ENCODE measurements around the gene ZNF595. TPM values are rescaled to one million over a fixed set of nuclear protein-coding genes. Genes with fewer than 3 reads are reported as not detected.

ZNF595 gene
- total RNA-seq, 5 donors from 2014 or later (not counting 1 experiment from before 2014, with no cell fraction given): 1.1 to 9.2 (median 2.1) TPM

- DNase-seq: no peak
- H3K36me3 ChIP-seq (ENCODE audit: control insufficient read depth in 2 of 2, extremely low read depth in 1 of 2, insufficient read depth in 1 of 2, low read length in 1 of 2): no peaks in the 10 kb centered on the region
- ATAC-seq (replicated peaks in 1 of 4): no peak
- Mint-ChIP-seq H3K4me1 (peaks cover 2 to 11% (median 2%) of the 10 kb centered on the region in 3 donors), H3K27me3 (peaks cover 32 to 35% of the 10 kb centered on the region in 2 donors), H3K4me3 (no peak overlapping the region), H3K36me3 (peaks cover 22% of the 10 kb centered on the region), H3K9me3 (peaks cover 31 to 51% (median 32%) of the 10 kb centered on the region in 3 donors), H3K27ac (no peak overlapping the region)
- H3K4me1 ChIP-seq (ENCODE audit: control insufficient read depth in 1 of 2, extremely low read depth in 1 of 2, insufficient read depth in 2 of 2, low read length in 2 of 2): no peaks in the 10 kb centered on the region
- H3K27me3 ChIP-seq (replicated peaks in 1 of 2; ENCODE audit: control insufficient read depth in 2 of 2, extremely low read depth in 1 of 2, insufficient read depth in 2 of 2, low read length in 1 of 2): peaks cover 5 to 32% of the 10 kb centered on the region in 2 experiments
- H3K4me3 ChIP-seq (ENCODE audit: control insufficient read depth in 1 of 2, extremely low read depth in 1 of 2, low read length in 1 of 2): no peak overlapping the region
- no peak overlapping the region for H3K27ac ChIP-seq (ENCODE audit: low read length)
- H3K9me3 ChIP-seq: no peaks in the 10 kb centered on the region
- 60% methylated on average over 1 of the region's 1 CpG for WGBS (ENCODE audit: insufficient coverage)
- ChIA-PET CTCF (no interaction called here), POLR2A (no interaction called here)
These were observed 59.6 kb downstream of the ZNF595 start for GRCh38 chr4:112771-113170.

- Mint-ChIP-seq H3K36me3 (peaks cover 19% of the 10 kb centered on the region), H3K4me3 (no peak overlapping the region), H3K9me3 (peaks cover 27 to 50% (median 31%) of the 10 kb centered on the region in 3 donors), H3K27ac (no peak overlapping the region), H3K27me3 (peaks cover 24 to 25% of the 10 kb centered on the region in 2 donors), H3K4me1 (peaks cover 0 to 6% (median 2%) of the 10 kb centered on the region in 3 donors)
- DNase-seq: no peak
- Histone ChIP-seq H3K4me1 (ENCODE audit: control insufficient read depth in 1 of 2, extremely low read depth in 1 of 2, insufficient read depth in 2 of 2, low read length in 2 of 2) (no peaks in the 10 kb centered on the region), H3K27me3 (replicated peaks in 1 of 2; ENCODE audit: control insufficient read depth in 2 of 2, extremely low read depth in 1 of 2, insufficient read depth in 2 of 2, low read length in 1 of 2) (peaks cover 0 to 22% of the 10 kb centered on the region in 2 experiments), H3K27ac (ENCODE audit: low read length) (no peak overlapping the region), H3K36me3 (ENCODE audit: control insufficient read depth in 2 of 2, extremely low read depth in 1 of 2, insufficient read depth in 1 of 2, low read length in 1 of 2) (no peaks in the 10 kb centered on the region), H3K4me3 (ENCODE audit: control insufficient read depth in 1 of 2, extremely low read depth in 1 of 2, low read length in 1 of 2) (no peak overlapping the region), H3K9me3 (no peaks in the 10 kb centered on the region)
- CTCF ChIA-PET: no interaction called here
- no CpG with 5 or more reads among the region's 2 CpGs for WGBS (ENCODE audit: insufficient coverage)
- POLR2A ChIA-PET: no interaction called here
- ATAC-seq (replicated peaks in 1 of 4): no peak
These were observed 60.6 kb downstream of the ZNF595 start for GRCh38 chr4:113732-114131.

- Mint-ChIP-seq H3K27me3 (peaks cover 19 to 21% of the 10 kb centered on the region in 2 donors), H3K4me3 (no peak overlapping the region), H3K36me3 (peaks cover 18% of the 10 kb centered on the region), H3K4me1 (peaks cover 0 to 2% (median 2%) of the 10 kb centered on the region in 3 donors), H3K9me3 (peaks cover 23 to 48% (median 26%) of the 10 kb centered on the region in 3 donors), H3K27ac (no peak overlapping the region)
- DNase-seq (no peak), ATAC-seq (replicated peaks in 1 of 4) (no peak)
- CTCF ChIA-PET: no interaction called here
- H3K27ac ChIP-seq (ENCODE audit: low read length): no peak overlapping the region
- no peaks in the 10 kb centered on the region for H3K4me1 ChIP-seq (ENCODE audit: control insufficient read depth in 1 of 2, extremely low read depth in 1 of 2, insufficient read depth in 2 of 2, low read length in 2 of 2)
- POLR2A ChIA-PET: no interaction called here
- H3K36me3 ChIP-seq (ENCODE audit: control insufficient read depth in 2 of 2, extremely low read depth in 1 of 2, insufficient read depth in 1 of 2, low read length in 1 of 2): no peaks in the 10 kb centered on the region
- H3K9me3 ChIP-seq: no peaks in the 10 kb centered on the region
- H3K27me3 ChIP-seq (replicated peaks in 1 of 2; ENCODE audit: control insufficient read depth in 2 of 2, extremely low read depth in 1 of 2, insufficient read depth in 2 of 2, low read length in 1 of 2): peaks cover 0 to 18% of the 10 kb centered on the region in 2 experiments
- H3K4me3 ChIP-seq (ENCODE audit: control insufficient read depth in 1 of 2, extremely low read depth in 1 of 2, low read length in 1 of 2): no peak overlapping the region
These were observed 61.0 kb downstream of the ZNF595 start for GRCh38 chr4:114149-114548.

- Mint-ChIP-seq H3K9me3 (peaks cover 16 to 35% (median 17%) of the 10 kb centered on the region in 3 donors), H3K27ac (no peak overlapping the region), H3K4me1 (peaks cover 10 to 15% (median 11%) of the 10 kb centered on the region in 3 donors), H3K4me3 (no peak overlapping the region), H3K36me3 (peaks cover 13% of the 10 kb centered on the region), H3K27me3 (peaks cover 1 to 2% of the 10 kb centered on the region in 2 donors)
- no peaks in the 10 kb centered on the region for H3K36me3 ChIP-seq (ENCODE audit: control insufficient read depth in 2 of 2, extremely low read depth in 1 of 2, insufficient read depth in 1 of 2, low read length in 1 of 2)
- DNase-seq (no peak), ATAC-seq (replicated peaks in 1 of 4) (no peak)
- no peak overlapping the region for H3K4me3 ChIP-seq (ENCODE audit: control insufficient read depth in 1 of 2, extremely low read depth in 1 of 2, low read length in 1 of 2)
- H3K4me1 ChIP-seq (ENCODE audit: control insufficient read depth in 1 of 2, extremely low read depth in 1 of 2, insufficient read depth in 2 of 2, low read length in 2 of 2): peaks cover 0 to 13% of the 10 kb centered on the region in 2 experiments
- no CpG with 5 or more reads among the region's 1 CpG for WGBS (ENCODE audit: insufficient coverage)
- ChIA-PET POLR2A (no interaction called here), CTCF (interaction anchor here in 1 of 2 donors (0.6 kb wide), 1 partner anchor 318 kb away, joined by 3 read pairs; no protein-coding TSS in a partner anchor)
- no peak overlapping the region for H3K27ac ChIP-seq (ENCODE audit: low read length)
- peaks cover 0 to 6% of the 10 kb centered on the region in 2 experiments for H3K27me3 ChIP-seq (replicated peaks in 1 of 2; ENCODE audit: control insufficient read depth in 2 of 2, extremely low read depth in 1 of 2, insufficient read depth in 2 of 2, low read length in 1 of 2)
- peaks cover 2% of the 10 kb centered on the region for H3K9me3 ChIP-seq
These were observed 63.4 kb downstream of the ZNF595 start for GRCh38 chr4:116499-116898.

GRCh38 chr4:120616-121015 lies 67.5 kb downstream of the ZNF595 start:
- Histone ChIP-seq H3K4me3 (ENCODE audit: control insufficient read depth in 1 of 2, extremely low read depth in 1 of 2, low read length in 1 of 2) (peak overlapping the region in 1 of 2 donors; percentile 15), H3K27me3 (replicated peaks in 1 of 2; ENCODE audit: control insufficient read depth in 2 of 2, extremely low read depth in 1 of 2, insufficient read depth in 2 of 2, low read length in 1 of 2) (peaks cover 0 to 2% of the 10 kb centered on the region in 2 experiments), H3K27ac (ENCODE audit: low read length) (peak overlapping the region; percentile 73), H3K4me1 (ENCODE audit: control insufficient read depth in 1 of 2, extremely low read depth in 1 of 2, insufficient read depth in 2 of 2, low read length in 2 of 2) (peaks cover 0 to 35% of the 10 kb centered on the region in 2 experiments), H3K36me3 (ENCODE audit: control insufficient read depth in 2 of 2, extremely low read depth in 1 of 2, insufficient read depth in 1 of 2, low read length in 1 of 2) (no peaks in the 10 kb centered on the region), H3K9me3 (peaks cover 2% of the 10 kb centered on the region)
- ChIA-PET CTCF (interaction anchor here in 1 of 2 donors (0.9 kb wide), 1 partner anchor 93 kb away, joined by 3 read pairs; no protein-coding TSS in a partner anchor), POLR2A (no interaction called here)
- 79% methylated on average over 3 of the region's 5 CpGs for WGBS (ENCODE audit: insufficient coverage)
- Mint-ChIP-seq H3K36me3 (peaks cover 18% of the 10 kb centered on the region), H3K4me1 (peaks cover 30 to 38% (median 34%) of the 10 kb centered on the region in 3 donors), H3K9me3 (peaks cover 9 to 38% (median 20%) of the 10 kb centered on the region in 3 donors), H3K27ac (peak overlapping the region; percentile 76 to 82), H3K27me3 (no peaks in the 10 kb centered on the region), H3K4me3 (peak overlapping the region in 1 of 3 donors; percentile 75)
- no peak for DNase-seq
- no peak for ATAC-seq (replicated peaks in 1 of 4)

GRCh38 chr4:121408-122084 lies 68.4 kb downstream of the ZNF595 start:
- Histone ChIP-seq H3K27me3 (replicated peaks in 1 of 2; ENCODE audit: control insufficient read depth in 2 of 2, extremely low read depth in 1 of 2, insufficient read depth in 2 of 2, low read length in 1 of 2) (peaks cover 0 to 2% of the 10 kb centered on the region in 2 experiments), H3K27ac (ENCODE audit: low read length) (peak overlapping the region; percentile 73), H3K9me3 (peaks cover 4% of the 10 kb centered on the region), H3K4me3 (ENCODE audit: control insufficient read depth in 1 of 2, extremely low read depth in 1 of 2, low read length in 1 of 2) (peak overlapping the region in 1 of 2 donors; percentile 0), H3K4me1 (ENCODE audit: control insufficient read depth in 1 of 2, extremely low read depth in 1 of 2, insufficient read depth in 2 of 2, low read length in 2 of 2) (peaks cover 0 to 40% of the 10 kb centered on the region in 2 experiments), H3K36me3 (ENCODE audit: control insufficient read depth in 2 of 2, extremely low read depth in 1 of 2, insufficient read depth in 1 of 2, low read length in 1 of 2) (peaks cover 0 to 4% of the 10 kb centered on the region in 2 donors)
- peak overlapping the region; percentile 76 to 82 for H3K27ac Mint-ChIP-seq
- CTCF ChIA-PET: interaction anchor here in 1 of 2 donors (0.6 kb wide), 1 partner anchor 369 kb away, joined by 3 read pairs; no protein-coding TSS in a partner anchor
- peak overlapping the region; percentile 35 to 75 (median 51) for H3K4me3 Mint-ChIP-seq
- H3K27me3 Mint-ChIP-seq: no peaks in the 10 kb centered on the region
- peaks cover 37 to 42% (median 40%) of the 10 kb centered on the region in 3 donors for H3K4me1 Mint-ChIP-seq
- POLR2A ChIA-PET: no interaction called here
- peaks cover 7 to 37% (median 19%) of the 10 kb centered on the region in 3 donors for H3K9me3 Mint-ChIP-seq
- ATAC-seq (replicated peaks in 1 of 4) (peak in 1 of 4 experiments; percentile 13), DNase-seq (peak in 29 of 35 experiments; percentile 5 to 71 (median 37))
- H3K36me3 Mint-ChIP-seq: peaks cover 22% of the 10 kb centered on the region
- WGBS (ENCODE audit: insufficient coverage): 0% methylated on average over 3 of the region's 7 CpGs

Data from T-cell (primary cell).